KMS-11 (cell line): ENCODE data around the gene CSH1.

Source experiments
- H2AFZ ChIP-seq: fragments of 200-600 bp; sonication (generic); 2 replicates; pipeline ENCODE4 v1.6.1; 2016; ENCODE audit warnings: antibody characterized with exemption, mixed run types, low read depth
- H3K27ac ChIP-seq: fragments of 200-600 bp; sonication (generic); 2 replicates; pipeline ENCODE4 v1.6.1; 2016; ENCODE audit warnings: mild to moderate bottlenecking, mixed run types
- H3K27me3 ChIP-seq: fragments of 200-600 bp; sonication (generic); 2 replicates; pipeline ENCODE4 v1.6.1; 2017; ENCODE audit warnings: mild to moderate bottlenecking, low read depth, mixed run types, moderate library complexity; ENCODE audit not compliant: insufficient read depth
- H3K36me3 ChIP-seq: fragments of 200-600 bp; sonication (generic); 2 replicates; pipeline ENCODE4 v1.6.1; 2017; ENCODE audit warnings: mild to moderate bottlenecking, mixed run types; ENCODE audit not compliant: insufficient read depth
- H3K4me1 ChIP-seq: fragments of 200-600 bp; sonication (generic); 2 replicates; pipeline ENCODE4 v1.6.1; 2016; ENCODE audit warnings: mild to moderate bottlenecking, low read depth, mixed run types; ENCODE audit not compliant: poor library complexity, severe bottlenecking
- H3K4me2 ChIP-seq: fragments of 200-600 bp; sonication (generic); 2 replicates; pipeline ENCODE4 v1.7.0; 2016; ENCODE audit warnings: mild to moderate bottlenecking, mixed run types
- H3K4me3 ChIP-seq: fragments of 200-600 bp; sonication (generic); IDR thresholded peaks from 2 replicates; pipeline ENCODE4 v1.6.1; 2017; ENCODE audit warnings: low read depth, low read length, mixed read lengths; ENCODE audit not compliant: insufficient read depth
- H3K79me2 ChIP-seq: fragments of 200-600 bp; sonication (generic); 2 replicates; pipeline ENCODE4 v1.6.1; 2016; ENCODE audit warnings: low read depth, mixed run types; ENCODE audit not compliant: insufficient read depth
- H3K9ac ChIP-seq: fragments of 200-600 bp; sonication (generic); 2 replicates; pipeline ENCODE4 v1.6.1; 2016; ENCODE audit warnings: mild to moderate bottlenecking, mixed run types
- H4K20me1 ChIP-seq: fragments of 200-600 bp; sonication (generic); 2 replicates; pipeline ENCODE4 v1.6.1; 2016; ENCODE audit warnings: mild to moderate bottlenecking, mixed run types; ENCODE audit not compliant: insufficient read depth
- CTCF ChIP-seq: fragments of 200-600 bp; sonication (generic); conservative IDR thresholded peaks from 2 replicates; pipeline ENCODE4 v1.6.1; 2017; ENCODE audit warnings: low read depth, mild to moderate bottlenecking, antibody characterized with exemption, low read length, moderate library complexity, mixed read lengths

CSH1 gene

DNA sequence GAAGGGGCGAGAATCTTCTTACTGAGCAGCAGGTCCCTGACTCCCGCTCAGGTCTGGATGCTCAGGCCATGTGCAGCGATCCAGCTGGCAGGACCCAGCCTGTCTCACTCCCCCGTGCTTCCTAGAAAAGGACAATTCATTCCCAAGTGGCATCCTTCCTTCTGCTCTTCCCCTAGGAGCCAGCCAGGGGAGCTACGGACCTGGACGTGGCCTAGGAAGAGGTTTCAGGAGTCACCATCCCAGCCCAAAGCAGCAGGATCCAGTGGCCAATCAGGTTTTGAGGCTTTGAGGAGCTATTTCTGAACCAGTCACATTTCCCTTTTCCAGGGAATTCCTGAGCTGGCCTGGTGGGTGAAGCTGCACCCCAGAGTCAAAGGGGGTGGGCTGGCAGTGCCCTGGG is 43.5 kb upstream of the CSH1 start:
- Histone ChIP-seq H3K4me1 (no peaks in the 10 kb centered on the region), H3K4me3 (no peak overlapping the region), H3K27ac (no peak overlapping the region), H2AFZ (no peak overlapping the region), H3K27me3 (peaks cover 2% of the 10 kb centered on the region; the same call in 1 of the 2 replicates), H4K20me1 (no peaks in the 10 kb centered on the region), H3K36me3 (no peaks in the 10 kb centered on the region), H3K4me2 (no peak overlapping the region), H3K79me2 (no peaks in the 10 kb centered on the region), H3K9ac (no peak overlapping the region)
- no peak for TF ChIP-seq CTCF

DNA sequence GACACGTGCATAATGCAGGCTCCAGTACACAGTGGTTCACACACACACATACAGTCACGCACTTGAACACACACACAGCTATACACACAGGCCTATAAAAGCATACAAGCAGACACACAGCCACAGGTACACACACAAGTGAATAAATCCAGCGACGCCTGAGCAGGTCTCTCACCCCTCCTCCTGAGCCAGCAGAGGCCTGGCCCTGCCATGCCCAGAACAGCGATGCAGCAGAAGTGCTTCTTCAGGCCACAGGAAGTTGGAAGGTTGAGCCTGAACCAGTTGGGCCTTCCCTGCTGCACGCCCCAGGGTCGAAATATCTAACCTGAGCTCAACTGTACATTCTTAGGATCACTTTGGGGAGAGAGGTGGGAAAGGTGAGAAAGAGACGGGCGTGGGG is 43.0 kb upstream of the CSH1 start:
- Histone ChIP-seq H3K4me2 (no peak overlapping the region), H3K36me3 (no peaks in the 10 kb centered on the region), H3K9ac (no peak overlapping the region), H3K27me3 (no peaks in the 10 kb centered on the region; the same call in 1 of the 2 replicates), H2AFZ (no peak overlapping the region), H3K4me1 (no peaks in the 10 kb centered on the region), H3K4me3 (no peak overlapping the region), H4K20me1 (no peaks in the 10 kb centered on the region), H3K27ac (no peak overlapping the region), H3K79me2 (no peaks in the 10 kb centered on the region)
- TF ChIP-seq CTCF: no peak

GRCh38 chr17:63937920-63938319 is 41.5 kb upstream of the CSH1 start:
- no peaks in the 10 kb centered on the region for H3K4me1 ChIP-seq
- no peak overlapping the region for H3K4me2 ChIP-seq

DNA sequence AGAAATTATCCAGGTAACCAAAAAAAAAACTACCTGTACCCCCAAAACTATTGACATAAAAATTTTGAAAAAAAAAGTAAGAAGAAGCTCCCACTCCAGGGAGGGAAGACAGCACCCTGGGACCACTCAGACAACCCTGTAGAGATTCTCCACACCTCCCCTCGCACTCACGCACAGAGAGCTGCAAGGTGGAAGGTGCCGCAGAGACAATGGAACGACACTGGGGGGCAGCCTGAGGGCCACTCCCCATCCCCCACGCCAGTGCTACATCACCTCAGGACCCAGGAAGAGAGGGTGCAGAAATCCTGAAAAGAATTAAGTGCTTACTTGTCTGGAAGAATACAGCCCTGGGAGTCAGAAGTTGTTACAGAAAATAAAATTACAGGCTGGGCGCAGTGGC is 40.9 kb upstream of the CSH1 start:
- Histone ChIP-seq H3K27ac (no peak overlapping the region), H3K36me3 (no peaks in the 10 kb centered on the region), H2AFZ (no peak overlapping the region), H3K79me2 (no peaks in the 10 kb centered on the region), H3K9ac (no peak overlapping the region), H4K20me1 (no peaks in the 10 kb centered on the region), H3K4me1 (no peaks in the 10 kb centered on the region), H3K27me3 (no peaks in the 10 kb centered on the region; the same call in 1 of the 2 replicates), H3K4me2 (no peak overlapping the region), H3K4me3 (no peak overlapping the region)
- TF ChIP-seq CTCF: no peak

More at GRCh38 chr17:63937920-63938319, 41.5 kb upstream of the CSH1 start:
- H3K4me3 ChIP-seq: no peak overlapping the region
- TF ChIP-seq CTCF: no peak
- H3K9ac ChIP-seq: no peak overlapping the region
- H3K36me3 ChIP-seq: no peaks in the 10 kb centered on the region
- no peaks in the 10 kb centered on the region; the same call in 1 of the 2 replicates for H3K27me3 ChIP-seq
- no peak overlapping the region for H2AFZ ChIP-seq
- H3K27ac ChIP-seq: no peak overlapping the region
- no peaks in the 10 kb centered on the region for H3K79me2 ChIP-seq
- H4K20me1 ChIP-seq: no peaks in the 10 kb centered on the region
